B cell (primary cell): ENCODE data around the gene ASB15. TPM values are rescaled to one million over a fixed set of nuclear protein-coding genes. Genes with fewer than 3 reads are reported as not detected.

Experiments
- ATAC-seq: fragments of 200-7000 bp; cut with Tn5 transposase; one replicate; pipeline ENCODE4 v1.10.0; 2021; ENCODE audit warnings: low read depth, mild to moderate bottlenecking, moderate number of reproducible peaks, moderate library complexity
- CTCF ChIA-PET: fragments of 350-600 bp; sonication (Branson Sonifier 250); formaldehyde crosslinking; loops from one replicate; lab custom pipeline; 2021; ENCODE audit warnings: antibody characterized with exemption, inconsistent platforms; lab: Charles Lee
- POLR2A ChIA-PET: fragments of 350-600 bp; sonication (Branson Sonifier 250); formaldehyde crosslinking; loops from one replicate; lab custom pipeline; 2021; ENCODE audit warnings: antibody characterized with exemption; lab: Charles Lee
- DNase-seq: peaks from one replicate; pipeline ENCODE4 v3.0.0; 2013
- H2AFZ ChIP-seq: 2 replicates; pipeline ENCODE4 v1.6.1; 2012; ENCODE audit warnings: mild to moderate bottlenecking, low read depth, low read length; ENCODE audit not compliant: insufficient read depth, poor library complexity, severe bottlenecking
- H3K27ac ChIP-seq, 2 donors: 1 replicate in 1 of 2; 2 replicates in 1 of 2; pipeline ENCODE4 v1.5.1; 2012 to 2013; ENCODE audit warnings: low read length in 2 of 2, mild to moderate bottlenecking in 2 of 2, moderate library complexity in 1 of 2
- H3K27me3 ChIP-seq, 4 experiments: fragments of 200-600 bp in 1 of 4; sonication (generic) in 1 of 4; replicated peaks in 1 of 4; 1 replicate in 2 of 4; 2 replicates in 2 of 4; pipeline versions ENCODE4 v1.6.1 to v1.7.0; 2013 to 2016; ENCODE audit warnings: low read length in 3 of 4, mild to moderate bottlenecking in 2 of 4, mixed read lengths in 1 of 4, moderate library complexity in 1 of 4; ENCODE audit not compliant: insufficient read depth in 4 of 4, control insufficient read depth in 3 of 4; ENCODE audit errors: control extremely low read depth in 1 of 4
- H3K36me3 ChIP-seq, 2 experiments: replicated peaks in 1 of 2; 1 replicate in 1 of 2; 2 replicates in 1 of 2; pipeline versions ENCODE4 v1.6.1 to v1.7.1; 2013; ENCODE audit warnings: low read length in 1 of 2; ENCODE audit not compliant: insufficient read depth in 2 of 2, control insufficient read depth in 1 of 2; ENCODE audit errors: control extremely low read depth in 1 of 2, extremely low read depth in 1 of 2
- H3K4me1 ChIP-seq, 2 donors: fragments of 200-600 bp in 1 of 2; sonication (generic) in 1 of 2; 1 replicate in 1 of 2; 2 replicates in 1 of 2; pipeline versions ENCODE4 v1.5.1 to v1.6.1; 2013 to 2017; ENCODE audit warnings: low read length in 2 of 2; ENCODE audit not compliant: control insufficient read depth in 2 of 2, insufficient read depth in 2 of 2
- H3K4me2 ChIP-seq: replicated peaks from 2 replicates; pipeline ENCODE3; 2012; ENCODE audit warnings: mild to moderate bottlenecking, low read depth, low read length; ENCODE audit not compliant: poor library complexity, severe bottlenecking
- H3K4me3 ChIP-seq, 5 experiments: fragments of 200-600 bp in 1 of 5; sonication (generic) in 1 of 5; 1 replicate in 3 of 5; 2 replicates in 2 of 5; pipeline versions ENCODE4 v1.5.1 to v1.7.0; 2011 to 2016; ENCODE audit warnings: low read length in 4 of 5, mild to moderate bottlenecking in 4 of 5, low read depth in 2 of 5, control low read depth in 1 of 5, moderate library complexity in 1 of 5; ENCODE audit not compliant: insufficient read depth in 1 of 5; ENCODE audit errors: control extremely low read depth in 1 of 5, extremely low read depth in 1 of 5
- H3K79me2 ChIP-seq: fragments of 200-600 bp; sonication (generic); one replicate; pipeline ENCODE4 v1.6.0; 2016; ENCODE audit warnings: low read length; ENCODE audit not compliant: control insufficient read depth, insufficient read depth
- H3K9ac ChIP-seq: fragments of 200-600 bp; sonication (generic); 2 replicates; pipeline ENCODE4 v1.6.1; 2017; ENCODE audit warnings: mild to moderate bottlenecking, low read length, moderate library complexity
- H3K9me3 ChIP-seq, 3 donors: one replicate each; pipeline versions ENCODE4 v1.6.1 to v1.7.1; 2013; ENCODE audit warnings: low read length in 2 of 3; ENCODE audit not compliant: control insufficient read depth in 2 of 3, insufficient read depth in 1 of 3; ENCODE audit errors: control extremely low read depth in 1 of 3
- H4K20me1 ChIP-seq: 2 replicates; pipeline ENCODE4 v1.6.0; 2012; ENCODE audit warnings: mild to moderate bottlenecking, low read length; ENCODE audit not compliant: insufficient read depth, control insufficient read depth, poor library complexity, severe bottlenecking
- H3K27ac Mint-ChIP-seq: one replicate; pipeline ENCODE4 v1.8.0; 2021; ENCODE audit warnings: mixed read lengths
- H3K27me3 Mint-ChIP-seq: one replicate; pipeline ENCODE4 v1.8.0; 2021; ENCODE audit warnings: mixed read lengths
- H3K4me1 Mint-ChIP-seq: one replicate; pipeline ENCODE4 v1.8.0; 2021; ENCODE audit warnings: mixed read lengths
- H3K4me3 Mint-ChIP-seq: one replicate; pipeline ENCODE4 v1.8.0; 2021; ENCODE audit warnings: mixed read lengths
- H3K9me3 Mint-ChIP-seq: one replicate; pipeline ENCODE4 v1.8.0; 2022; ENCODE audit warnings: mixed read lengths; ENCODE audit not compliant: insufficient read depth
- CTCF ChIP-seq: fragments of 200-600 bp; IDR thresholded peaks from one replicate; pipeline ENCODE4 v1.8.0; 2022; ENCODE audit warnings: antibody characterized with exemption, mild to moderate bottlenecking
- EZH2 ChIP-seq: IDR thresholded peaks from 2 replicates; pipeline ENCODE4 v1.6.1; 2012; ENCODE audit warnings: borderline replicate concordance, low read depth, mild to moderate bottlenecking, moderate library complexity, low read length; ENCODE audit not compliant: insufficient read depth, poor library complexity, severe bottlenecking
- WGBS: methylation state at CpG from one replicate; pipeline ENCODE4 v1.1.5; 2013; ENCODE audit warnings: missing lambda C conversion rate; ENCODE audit not compliant: insufficient coverage; 5-methylcytosine and 5-hydroxymethylcytosine counted together
- intact Hi-C: fragments of 100-400 bp; cut with micrococcal nuclease; formaldehyde crosslinking; loops from one replicate; pipeline ENCODE4 v1.10.0; 2022
- polyA plus RNA-seq: library from polyadenylated mRNA; depleted of rRNA; stranded (reverse); fragments of >200 nt; gene quantifications from 2 replicates; pipeline ENCODE4 v1.2.3, GENCODE V29; 2012
- total RNA-seq, 2 donors: library from RNA; stranded (reverse); fragments of 120-200 nt in 1 of 2; gene quantifications; 1 replicate in 1 of 2; 2 replicates in 1 of 2; pipeline versions ENCODE4 v1.2.3 to v1.2.4, GENCODE V29; 2013 to 2022

ASB15 gene
- total and polyA plus RNA-seq, 2 donors (not counting 1 experiment from before 2014, with no cell fraction given): not detected

GRCh38 chr7:123673137-123673732 lies 71.6 kb downstream of the ASB15 start:
- DNase-seq (no peak), ATAC-seq (no peak)
- Histone ChIP-seq H3K4me3 (no peak overlapping the region), H4K20me1 (no peaks in the 10 kb centered on the region), H3K9ac (no peak overlapping the region), H3K9me3 (no peaks in the 10 kb centered on the region), H3K4me2 (no peak overlapping the region), H3K4me1 (no peaks in the 10 kb centered on the region), H3K36me3 (no peaks in the 10 kb centered on the region), H3K79me2 (no peaks in the 10 kb centered on the region), H3K27ac (no peak overlapping the region), H3K27me3 (no peaks in the 10 kb centered on the region), H2AFZ (no peak overlapping the region)
- no peak overlapping the region for H3K27ac Mint-ChIP-seq
- H3K9me3 Mint-ChIP-seq: no peaks in the 10 kb centered on the region
- no peak for TF ChIP-seq EZH2
- TF ChIP-seq CTCF: no peak
- CTCF ChIA-PET: interaction anchor here (0.5 kb wide), 1 partner anchor 159 kb away, joined by 3 read pairs; no protein-coding TSS in a partner anchor
- 91% methylated on average over 3 of the region's 5 CpGs for WGBS
- intact Hi-C loops: no loop called here
- POLR2A ChIA-PET: no interaction called here
- no peak overlapping the region for H3K4me3 Mint-ChIP-seq
- H3K4me1 Mint-ChIP-seq: no peaks in the 10 kb centered on the region
- H3K27me3 Mint-ChIP-seq: peaks cover 3% of the 10 kb centered on the region

GRCh38 chr7:123673752-123674398 lies 72.3 kb downstream of the ASB15 start:
- WGBS: 100% methylated on average over 2 of the region's 3 CpGs
- no peak for TF ChIP-seq CTCF
- TF ChIP-seq EZH2: no peak
- ATAC-seq (no peak), DNase-seq (no peak)
- Mint-ChIP-seq H3K27ac (no peak overlapping the region), H3K27me3 (peaks cover 3% of the 10 kb centered on the region), H3K9me3 (no peaks in the 10 kb centered on the region), H3K4me3 (no peak overlapping the region), H3K4me1 (no peaks in the 10 kb centered on the region)
- H3K9ac ChIP-seq: no peak overlapping the region
- H3K4me2 ChIP-seq: no peak overlapping the region
- H2AFZ ChIP-seq: no peak overlapping the region
- no peaks in the 10 kb centered on the region for H3K4me1 ChIP-seq
- no peaks in the 10 kb centered on the region for H3K9me3 ChIP-seq
- H3K4me3 ChIP-seq: no peak overlapping the region
- H4K20me1 ChIP-seq: no peaks in the 10 kb centered on the region
- H3K36me3 ChIP-seq: no peaks in the 10 kb centered on the region
- H3K27ac ChIP-seq: no peak overlapping the region
- intact Hi-C loops: no loop called here
- POLR2A ChIA-PET: no interaction called here
- H3K27me3 ChIP-seq: no peaks in the 10 kb centered on the region
- CTCF ChIA-PET: interaction anchor here (0.5 to 0.7 kb wide), 2 partner anchors 12 to 158 kb away, joined by 3 read pairs; no protein-coding TSS in a partner anchor
- H3K79me2 ChIP-seq: no peaks in the 10 kb centered on the region
